ENCODE measurements around the gene PRAMEF13.
"Not testable (repeated sequence)": the region's sequence is repeated elsewhere in the genome, so short reads cannot be mapped to it uniquely, and the experiment has no call there.

PRAMEF13 gene

DNA sequence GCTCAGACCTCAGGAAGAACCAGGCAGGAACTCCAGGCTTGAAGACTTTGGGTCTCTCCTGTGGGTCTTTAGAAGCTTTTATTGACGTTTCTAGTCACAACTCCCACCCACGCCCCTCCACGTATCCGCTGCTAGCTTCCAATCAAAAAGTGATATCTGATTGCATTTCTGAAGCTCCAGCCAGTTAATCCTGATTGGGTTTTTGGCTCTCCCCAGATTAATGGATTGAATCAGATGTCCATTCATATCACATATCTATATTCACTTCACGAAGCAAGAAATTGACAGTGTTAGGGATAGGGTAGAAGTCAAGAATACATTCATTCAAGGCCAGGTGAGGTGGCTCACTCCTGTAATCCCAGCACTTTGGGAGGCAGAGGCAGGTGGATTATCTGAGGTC, 45.3 kb downstream of the PRAMEF13 start, which contains the start of gene PRAMEF26:
Gene PRAMEF26, minus strand, starts transcription at position 101 of the 400 bp plus-strand sequence. CDS start 2,914 bp downstream, outside the sequence.
- not testable (repeated sequence) for DNase-seq

Data from MV-4-11 (cell line).